IPS-NIHi7 (cell line): ENCODE data around the gene EBP.

Experiments
- DNase-seq: peaks from one replicate; pipeline ENCODE4 v3.0.0; 2012; ENCODE audit warnings: mixed read lengths; ENCODE audit errors: extremely low spot score

The EBP gene

GRCh38 chrX:48575642-48576041 is 54.0 kb downstream of the EBP start:
- no peak for DNase-seq

- no peak for DNase-seq
These were observed 54.5 kb downstream of the EBP start for GRCh38 chrX:48576108-48576507.
